PC-9 (cell line): ENCODE measurements around the gene PHAF1.

Source experiments
- CTCF ChIP-seq: fragments of 200-600 bp; sonication (generic); conservative IDR thresholded peaks from 2 replicates; pipeline ENCODE4 v1.6.1; 2017; ENCODE audit warnings: mixed run types, antibody characterized with exemption, mild to moderate bottlenecking, moderate library complexity
- EZH2 ChIP-seq: fragments of 200-600 bp; sonication (generic); IDR thresholded peaks from 2 replicates; pipeline ENCODE4 v1.8.0; 2017; ENCODE audit warnings: antibody characterized with exemption, low read depth

GRCh38 chr16:67163999-67164558 lies 54.3 kb downstream of the PHAF1 start:
- TF ChIP-seq CTCF (no peak), EZH2 (no peak)
